IPS DF 4.7 (cell line): ENCODE results near the gene MCM6.

ENCODE experiments used
- DNase-seq: peaks from one replicate; pipeline ENCODE4 v3.0.0-alpha.2; 2013; ENCODE audit warnings: low spot score; ENCODE audit errors: extremely low read depth

Gene MCM6

DNA sequence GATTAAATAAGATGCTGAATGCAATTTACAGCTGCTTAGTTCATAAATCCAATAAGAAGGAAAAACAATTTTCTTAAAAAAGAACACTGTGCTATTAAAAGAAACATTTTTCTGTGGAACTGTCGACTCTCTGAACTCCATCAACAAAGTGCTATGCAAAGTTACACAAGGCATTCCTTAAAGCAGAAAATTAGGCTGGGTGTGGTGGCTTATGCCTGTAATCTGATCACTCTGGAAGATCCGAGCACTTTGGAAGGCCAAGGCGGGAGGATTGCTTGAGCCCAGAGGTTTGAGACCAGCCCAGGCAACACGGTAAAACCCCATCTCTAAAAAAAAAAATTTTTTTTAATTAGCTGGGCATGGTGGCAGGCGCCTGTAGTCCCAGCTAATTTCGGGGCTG, 13.0 kb downstream of the MCM6 start:
- DNase-seq = no peak

- no peak for DNase-seq
Observed at GRCh38 chr2:135862718-135863117, 13.5 kb downstream of the MCM6 start.

GRCh38 chr2:135853401-135853800, 22.8 kb downstream of the MCM6 start:
- DNase-seq = no peak

DNA sequence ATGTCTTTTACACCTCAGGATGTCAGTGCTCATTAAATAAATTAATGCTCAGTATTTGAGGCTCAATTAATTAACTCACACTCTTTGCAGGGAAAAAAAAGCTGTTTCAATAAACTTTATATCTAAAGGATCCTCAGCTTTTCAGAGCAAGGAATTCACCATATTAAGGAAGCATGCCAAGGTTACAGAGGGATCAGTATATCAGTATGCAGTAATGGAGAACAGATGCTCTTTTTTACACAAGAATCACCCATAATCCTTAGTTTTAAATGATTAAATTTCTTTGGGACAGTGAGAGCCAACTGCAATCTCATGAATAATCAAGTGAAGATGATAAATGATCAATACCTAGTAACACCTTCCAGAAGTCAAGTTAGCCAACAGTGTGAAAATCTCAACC, 24.4 kb downstream of the MCM6 start:
- DNase-seq = no peak

DNA sequence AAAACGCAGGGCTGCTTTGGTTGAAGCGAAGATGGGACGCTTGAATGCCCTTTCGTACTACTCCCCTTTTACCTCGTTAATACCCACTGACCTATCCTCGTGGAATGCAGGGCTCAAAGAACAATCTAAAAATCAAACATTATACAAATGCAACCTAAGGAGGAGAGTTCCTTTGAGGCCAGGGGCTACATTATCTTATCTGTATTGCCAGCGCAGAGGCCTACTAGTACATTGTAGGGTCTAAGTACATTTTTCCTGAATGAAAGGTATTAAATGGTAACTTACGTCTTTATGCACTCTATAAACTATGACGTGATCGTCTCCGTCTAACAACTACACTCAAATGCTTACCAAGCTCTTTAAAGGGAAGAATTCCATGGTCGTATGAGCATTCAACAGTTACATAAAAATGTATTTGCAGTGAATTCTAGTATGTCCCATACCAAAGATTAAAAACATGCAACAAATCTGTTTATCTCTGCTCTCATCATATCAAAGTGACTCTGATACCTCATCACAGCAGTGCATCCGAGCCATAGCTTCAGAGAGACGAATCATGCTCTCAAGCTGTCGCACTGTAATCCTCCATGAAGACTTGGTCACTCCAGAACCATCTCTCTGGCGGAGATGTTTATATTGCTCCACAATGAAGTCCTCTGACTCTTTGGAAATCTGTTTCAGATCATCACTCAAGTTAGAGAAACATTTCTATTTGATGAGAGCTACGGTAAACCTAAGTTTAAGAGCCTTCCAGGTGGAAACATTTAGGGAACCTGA, 25.2 kb downstream of the MCM6 start:
- DNase-seq = no peak

GRCh38 chr2:135849087-135849486, 27.2 kb downstream of the MCM6 start:
- no peak for DNase-seq

DNA sequence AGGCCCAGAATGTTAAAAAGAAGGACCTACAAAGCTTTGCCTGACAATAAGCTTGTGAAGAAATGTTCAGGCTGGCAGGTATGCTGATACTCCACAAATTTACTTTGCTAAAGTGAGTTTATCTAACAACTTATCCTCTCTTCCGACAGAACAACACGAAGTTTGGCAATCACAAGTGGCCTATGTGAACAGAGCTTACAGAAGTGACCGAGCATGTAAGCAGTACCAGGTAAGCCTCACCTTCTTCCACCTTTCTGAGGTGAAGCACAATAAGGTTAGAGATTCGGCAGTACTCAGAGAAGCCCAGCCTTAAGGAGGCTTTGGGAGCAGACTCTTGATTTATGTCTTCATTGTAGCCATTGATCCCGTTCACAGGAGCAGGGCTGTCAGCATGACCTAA, 30.2 kb downstream of the MCM6 start:
- DNase-seq = no peak

GRCh38 chr2:135845257-135845656, 31.0 kb downstream of the MCM6 start:
- no peak for DNase-seq

DNA sequence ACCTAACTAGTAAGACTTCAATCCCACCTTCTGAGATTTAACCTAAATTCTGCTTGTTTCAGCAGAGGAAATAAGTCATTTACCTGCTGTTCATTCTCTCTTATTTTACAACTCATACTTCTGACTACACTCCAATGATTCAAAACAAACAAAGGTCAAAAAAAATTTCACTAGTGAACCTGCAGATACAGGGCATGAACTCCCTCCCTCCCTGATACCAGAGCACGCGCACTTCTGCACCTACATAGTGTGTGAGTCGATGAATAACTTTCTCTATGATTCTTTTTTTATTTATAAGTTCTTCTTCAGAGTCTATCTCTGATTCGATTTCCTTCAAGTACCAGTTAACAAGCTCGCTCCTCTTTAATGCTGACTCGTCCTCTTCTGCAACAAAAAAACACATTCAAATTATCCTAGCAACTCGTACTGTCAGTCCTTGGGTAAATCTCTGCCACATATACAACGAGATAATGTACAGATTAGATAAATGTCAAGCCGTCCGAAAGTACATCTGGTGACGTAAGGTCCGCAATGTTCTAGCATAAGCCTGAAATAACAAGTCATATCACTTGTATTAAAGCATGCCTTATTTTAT, 31.8 kb downstream of the MCM6 start:
- DNase-seq = no peak

DNA sequence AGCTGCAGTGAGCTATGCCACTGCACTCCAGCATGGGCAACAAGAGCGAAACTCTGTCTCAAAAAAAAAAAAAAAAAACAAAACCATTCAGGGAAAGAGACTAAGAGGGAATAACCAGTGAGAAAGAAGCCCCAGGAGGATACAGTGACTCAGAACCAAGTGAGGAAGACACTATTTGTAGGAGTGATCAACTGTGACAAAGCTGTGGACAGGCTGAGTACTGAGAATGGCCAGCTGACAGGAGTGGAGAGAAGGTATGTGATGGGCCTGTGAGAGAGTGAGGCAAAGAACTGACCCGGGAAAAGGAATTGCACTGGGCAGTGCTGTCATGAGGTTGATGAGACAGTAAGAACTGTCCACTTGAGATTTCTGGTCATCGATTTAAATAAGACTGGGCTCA, 32.6 kb downstream of the MCM6 start:
- no peak for DNase-seq

DNA sequence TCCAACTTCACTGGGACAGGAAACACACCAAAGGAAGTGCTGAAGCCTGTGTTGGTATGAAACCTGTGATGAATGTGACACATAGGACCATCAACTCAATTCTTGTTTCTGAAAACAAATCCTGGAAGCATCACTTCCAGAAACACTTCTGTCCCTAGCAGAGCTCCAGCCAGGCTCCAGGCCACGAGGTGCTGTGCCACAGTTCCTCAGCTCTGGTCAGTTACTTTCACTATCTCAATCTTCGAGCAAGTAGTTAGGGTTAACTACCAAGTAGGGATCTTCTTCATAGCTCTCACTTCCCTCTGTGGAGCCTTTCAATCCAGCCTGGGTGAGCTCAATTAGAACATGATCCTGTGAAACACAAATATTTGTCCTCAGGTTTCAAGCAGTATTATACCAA, 35.6 kb downstream of the MCM6 start:
- no peak for DNase-seq

DNA sequence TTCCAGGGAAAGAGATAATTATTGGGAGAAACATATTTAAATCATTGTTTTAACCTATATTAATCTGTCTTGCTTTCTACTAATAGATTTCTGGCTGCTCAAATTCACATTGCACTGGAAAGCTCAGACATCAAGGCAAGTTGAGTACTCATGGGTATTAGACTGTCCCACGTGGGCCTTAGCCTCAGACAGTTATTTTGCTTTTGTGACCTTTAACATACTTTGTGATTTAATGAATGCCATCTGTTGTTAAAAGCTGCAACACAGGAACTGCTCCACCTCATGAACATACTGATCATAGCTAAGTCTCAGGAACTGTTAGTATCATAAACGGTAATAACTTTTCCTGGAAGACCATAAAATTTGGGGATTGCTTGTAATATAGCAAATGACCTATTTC, 36.5 kb downstream of the MCM6 start:
- no peak for DNase-seq

DNA sequence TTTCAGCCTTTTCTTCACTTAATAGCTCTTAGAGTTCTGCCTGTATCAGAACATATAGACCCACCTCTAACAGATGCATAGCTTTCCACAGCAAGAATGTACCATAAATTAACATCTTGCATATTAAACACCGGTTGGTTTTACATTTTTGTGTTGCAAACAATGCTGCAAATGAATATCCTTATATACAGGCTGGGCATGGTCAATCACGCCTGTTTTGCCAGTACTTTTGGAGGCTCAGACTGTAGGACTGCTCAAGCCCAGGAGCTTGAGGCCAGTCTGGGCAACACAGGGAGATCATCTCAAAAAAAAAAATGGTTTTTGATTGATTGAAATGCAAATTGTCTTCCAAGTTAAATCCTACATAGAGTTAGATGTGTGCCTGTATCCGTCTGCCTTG, 37.7 kb downstream of the MCM6 start:
- no peak for DNase-seq

GRCh38 chr2:135836596-135837270, 39.5 kb downstream of the MCM6 start, which contains the start of gene LCT:
LCT (minus strand) TSS chr2:135837184; CDS start chr2:135837169, 15 bp downstream.
- no peak for DNase-seq

GRCh38 chr2:135832891-135833290, 43.4 kb downstream of the MCM6 start:
- no peak for DNase-seq

DNA sequence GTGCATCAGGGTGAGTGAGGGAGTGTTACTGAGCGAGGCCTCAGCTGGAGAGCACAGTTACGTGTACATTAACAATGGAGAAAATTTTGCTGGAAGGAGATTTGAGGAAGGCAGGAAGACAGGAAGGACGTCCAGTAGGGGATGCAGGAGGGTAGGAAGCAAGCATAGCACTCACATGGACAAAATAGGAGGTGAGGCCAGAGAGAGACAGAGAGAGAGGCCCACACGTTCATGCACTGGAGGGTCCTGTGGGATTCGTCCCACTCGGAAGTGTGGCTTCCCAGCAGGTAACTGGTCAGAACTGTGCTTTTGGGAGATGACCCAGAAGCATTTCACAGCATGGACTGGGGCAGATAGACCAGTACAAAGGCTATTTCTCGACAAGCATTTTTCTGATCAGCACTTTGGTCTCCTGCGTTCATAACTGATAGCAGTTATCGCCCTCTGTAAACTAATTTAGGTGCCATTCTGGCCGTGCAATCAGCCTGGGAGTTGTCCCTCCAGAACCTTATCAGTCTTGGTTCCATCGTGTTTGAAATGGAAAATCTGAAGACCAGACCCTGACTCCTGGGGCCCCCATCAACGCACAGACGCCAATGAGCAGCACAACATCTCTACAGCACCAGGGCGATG, 44.9 kb downstream of the MCM6 start:
- no peak for DNase-seq

- no peak for DNase-seq
Observed at GRCh38 chr2:135829378-135830135, 46.7 kb downstream of the MCM6 start.

- DNase-seq = no peak
Observed at GRCh38 chr2:135826544-135826943, 49.7 kb downstream of the MCM6 start.

DNA sequence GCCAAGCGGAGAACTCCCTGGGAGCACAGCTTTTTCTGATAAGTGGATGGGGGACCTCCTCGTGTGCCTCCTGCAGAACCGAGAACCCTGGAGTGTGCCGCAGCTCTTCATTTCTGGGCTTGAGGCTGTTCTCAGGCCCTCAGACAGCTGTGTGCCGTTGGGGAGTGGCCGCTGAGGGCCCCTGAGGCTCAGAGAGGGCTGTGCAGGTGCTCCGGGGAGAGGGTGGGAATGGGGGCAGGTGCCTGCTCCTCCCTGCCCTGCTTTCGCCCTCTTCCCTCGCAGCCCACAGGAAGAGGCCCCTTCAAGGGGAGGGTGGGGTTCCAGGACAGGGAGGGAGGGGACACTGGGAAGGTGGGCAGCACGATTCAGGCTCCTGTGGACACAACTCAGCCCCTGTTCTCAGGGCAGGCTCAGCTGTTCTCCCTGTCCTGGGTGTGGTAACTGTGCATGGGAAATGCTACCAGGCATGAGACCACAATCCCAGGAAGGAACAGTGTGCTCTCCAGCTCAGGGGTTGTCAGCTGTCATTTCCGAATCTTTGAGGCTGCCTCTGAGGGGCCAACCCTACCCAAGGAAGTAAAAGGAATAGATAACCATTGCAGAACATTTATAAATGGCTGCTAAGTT, 50.6 kb downstream of the MCM6 start:
- no peak for DNase-seq

- no peak for DNase-seq
Observed at GRCh38 chr2:135825131-135825530, 51.1 kb downstream of the MCM6 start.

DNA sequence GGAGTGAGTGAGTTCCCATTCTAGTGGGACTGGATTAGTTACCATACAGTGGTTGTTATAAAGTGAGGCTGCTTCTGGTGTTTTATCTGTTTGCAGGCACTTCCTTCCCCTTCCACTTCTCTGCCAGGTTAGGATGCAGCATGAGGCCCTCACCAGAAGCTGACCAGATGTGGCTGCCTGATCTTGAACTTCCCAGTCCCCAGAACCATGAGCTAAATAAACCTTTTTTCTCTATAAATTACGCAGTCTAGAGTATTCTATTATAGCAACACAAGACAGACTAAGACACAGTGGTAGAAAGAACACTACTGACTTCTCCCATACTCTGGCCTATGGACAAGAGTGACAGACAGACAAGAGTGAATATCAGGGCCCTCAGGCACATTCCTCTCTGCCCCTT, 53.4 kb downstream of the MCM6 start:
- no peak for DNase-seq
